Gastroesophageal sphincter (tissue), 3 donors: Measurements from ENCODE around the gene HLA-DRB1.

Source experiments
- CTCF ChIP-seq, 4 experiments: fragments of 200-600 bp in 2 of 4; fragments of 450-650 bp in 2 of 4; sonication (generic) in 1 of 4; IDR thresholded peaks; one replicate each; pipeline ENCODE4 v1.5.1; 2017 to 2019; ENCODE audit warnings: antibody characterized with exemption in 4 of 4, mild to moderate bottlenecking in 2 of 4, moderate library complexity in 2 of 4
- EP300 ChIP-seq: sonication (generic); formaldehyde crosslinking; IDR thresholded peaks from one replicate; pipeline ENCODE4 v1.6.1; 2017; ENCODE audit warnings: antibody characterized with exemption, mild to moderate bottlenecking
- POLR2A ChIP-seq, 2 donors: fragments of 450-650 bp; IDR thresholded peaks; one replicate each; pipeline ENCODE4 v1.6.1; 2017; ENCODE audit warnings: antibody characterized with exemption in 2 of 2, mild to moderate bottlenecking in 2 of 2, moderate library complexity in 1 of 2

- TF ChIP-seq CTCF (IDR thresholded peaks at IDR 0.05), result no peak
- no peak for TF ChIP-seq POLR2A (IDR thresholded peaks at IDR 0.05)
- TF ChIP-seq EP300, result no peak
These were observed 20.3 kb upstream of the HLA-DRB1 start for GRCh38 chr6:32609731-32610640.
